GM21529 (cell line): ENCODE data around the gene ZNF346.
A peak's percentile ranks its signal among the peaks of the same experiment; 100 is the strongest.

ENCODE experiments used
- ATAC-seq: cut with Tn5 transposase; IDR thresholded peaks from one replicate; pipeline ENCODE4 v1.9.1; 2021; ENCODE audit not compliant: unreplicated experiment

Gene ZNF346

GRCh38 chr5:177064500-177065277 lies 42.2 kb downstream of the ZNF346 start:
- ATAC-seq = no peak

GRCh38 chr5:177065491-177065890 lies 43.0 kb downstream of the ZNF346 start:
- ATAC-seq = no peak

- ATAC-seq = no peak
Measured at GRCh38 chr5:177066224-177066623, 43.7 kb downstream of the ZNF346 start.

GRCh38 chr5:177067503-177067902 lies 45.0 kb downstream of the ZNF346 start:
- no peak for ATAC-seq

- ATAC-seq = peak; percentile 58
Measured at GRCh38 chr5:177070536-177071191, 48.2 kb downstream of the ZNF346 start.

DNA sequence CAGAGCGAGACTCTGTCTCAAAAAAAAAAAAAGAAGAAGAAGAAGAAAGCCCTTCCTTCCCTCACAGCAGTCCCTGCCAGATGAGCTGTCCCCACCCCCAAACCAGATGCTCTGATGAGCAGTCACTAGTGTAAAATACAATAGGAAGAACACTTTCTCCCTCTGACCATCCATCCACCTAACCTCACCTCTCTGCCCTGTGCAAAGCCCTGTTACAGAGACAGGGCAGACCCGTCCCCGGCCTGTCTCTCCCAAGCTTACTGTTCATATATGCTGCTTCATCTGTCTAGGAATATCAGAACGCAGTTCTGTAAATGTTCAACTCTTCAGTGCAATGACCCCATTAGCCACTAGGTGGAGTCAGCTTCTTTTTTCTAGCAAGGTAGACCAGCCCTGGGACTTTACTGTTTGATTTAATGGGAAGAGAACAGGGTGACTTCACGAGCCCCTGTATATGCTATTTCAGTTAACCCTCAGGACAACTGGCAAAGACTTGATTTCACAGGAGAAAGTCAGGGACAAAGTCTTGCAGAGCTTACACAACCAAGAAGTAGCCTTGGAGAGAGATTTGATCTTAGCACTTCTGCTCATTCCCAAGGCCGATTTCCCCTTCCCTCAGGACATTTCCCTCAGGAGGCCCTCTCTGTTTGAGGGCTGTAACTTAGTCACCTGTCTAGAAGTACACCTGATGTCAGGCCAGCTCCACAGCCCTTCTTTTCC lies 49.3 kb downstream of the ZNF346 start:
- peak; percentile 79 for ATAC-seq

GRCh38 chr5:177077335-177077734 lies 54.8 kb downstream of the ZNF346 start:
- no peak for ATAC-seq

GRCh38 chr5:177079606-177080005 lies 57.1 kb downstream of the ZNF346 start:
- no peak for ATAC-seq

GRCh38 chr5:177080265-177080664 lies 57.8 kb downstream of the ZNF346 start:
- no peak for ATAC-seq

DNA sequence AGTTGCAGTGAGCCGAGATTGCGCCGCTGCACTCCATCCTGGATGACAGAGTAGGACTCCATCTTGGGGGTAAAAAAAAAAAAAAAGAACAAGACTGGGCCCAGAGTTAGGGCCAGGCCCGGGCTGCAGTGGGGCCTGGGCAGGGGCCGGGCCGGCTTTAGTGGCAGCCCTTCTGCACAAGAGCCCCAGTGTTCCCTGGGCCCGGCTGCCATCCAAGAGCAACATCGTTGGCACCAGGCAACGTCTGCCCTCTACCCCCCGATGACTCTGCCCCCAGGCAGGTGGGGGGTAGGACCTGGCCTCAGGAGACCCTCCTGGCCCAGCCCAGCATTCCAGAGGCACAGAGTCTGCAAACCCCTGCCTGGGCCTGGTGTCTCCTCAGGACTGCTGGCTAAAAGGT lies 59.4 kb downstream of the ZNF346 start:
- no peak for ATAC-seq

- ATAC-seq = no peak
Measured at GRCh38 chr5:177083357-177083756, 60.9 kb downstream of the ZNF346 start.

GRCh38 chr5:177084175-177084574 lies 61.7 kb downstream of the ZNF346 start:
- no peak for ATAC-seq

- ATAC-seq = no peak
Measured at GRCh38 chr5:177085985-177086653, 63.6 kb downstream of the ZNF346 start.

DNA sequence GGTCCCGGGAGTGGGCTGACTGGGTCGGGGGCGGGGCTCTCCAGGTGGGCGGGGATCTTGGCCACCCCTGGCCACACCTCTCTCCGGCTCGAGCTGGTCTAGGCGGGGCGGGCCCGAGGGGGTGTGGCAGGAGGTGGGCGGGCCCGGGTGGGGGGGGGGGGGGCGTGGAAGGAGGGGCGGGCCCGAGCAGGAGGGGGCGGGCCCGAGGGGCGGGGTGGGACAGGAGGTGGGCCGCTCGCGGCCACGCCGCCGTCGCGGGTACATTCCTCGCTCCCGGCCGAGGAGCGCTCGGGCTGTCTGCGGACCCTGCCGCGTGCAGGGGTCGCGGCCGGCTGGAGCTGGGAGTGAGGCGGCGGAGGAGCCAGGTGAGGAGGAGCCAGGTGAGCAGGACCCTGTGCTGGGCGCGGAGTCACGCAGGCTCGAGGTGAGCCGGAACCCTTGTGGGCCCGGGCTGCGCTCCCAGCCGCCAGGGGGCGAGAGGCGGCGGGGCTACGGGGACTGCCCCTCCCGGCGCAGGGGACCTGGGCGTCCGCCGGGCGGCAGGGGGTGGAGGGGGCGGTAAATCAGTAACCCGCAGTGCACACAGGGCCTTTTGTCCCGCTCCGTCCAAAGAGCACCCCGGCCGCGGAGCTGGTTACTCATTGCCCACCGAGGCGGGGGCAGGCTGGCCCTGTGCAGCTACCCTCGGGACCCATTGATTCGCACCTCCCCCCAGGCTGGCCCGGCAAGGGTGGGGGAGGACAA lies 64.3 kb downstream of the ZNF346 start, which contains the start of gene FGFR4:
Gene FGFR4 (plus strand): TSS at position 262 of the 744 bp plus-strand sequence. CDS start 2,688 bp downstream, outside the sequence.
- ATAC-seq = peak; percentile 60

GRCh38 chr5:177087398-177088005 lies 65.0 kb downstream of the ZNF346 start:
- no peak for ATAC-seq

GRCh38 chr5:177089127-177089526 lies 66.6 kb downstream of the ZNF346 start:
- no peak for ATAC-seq

DNA sequence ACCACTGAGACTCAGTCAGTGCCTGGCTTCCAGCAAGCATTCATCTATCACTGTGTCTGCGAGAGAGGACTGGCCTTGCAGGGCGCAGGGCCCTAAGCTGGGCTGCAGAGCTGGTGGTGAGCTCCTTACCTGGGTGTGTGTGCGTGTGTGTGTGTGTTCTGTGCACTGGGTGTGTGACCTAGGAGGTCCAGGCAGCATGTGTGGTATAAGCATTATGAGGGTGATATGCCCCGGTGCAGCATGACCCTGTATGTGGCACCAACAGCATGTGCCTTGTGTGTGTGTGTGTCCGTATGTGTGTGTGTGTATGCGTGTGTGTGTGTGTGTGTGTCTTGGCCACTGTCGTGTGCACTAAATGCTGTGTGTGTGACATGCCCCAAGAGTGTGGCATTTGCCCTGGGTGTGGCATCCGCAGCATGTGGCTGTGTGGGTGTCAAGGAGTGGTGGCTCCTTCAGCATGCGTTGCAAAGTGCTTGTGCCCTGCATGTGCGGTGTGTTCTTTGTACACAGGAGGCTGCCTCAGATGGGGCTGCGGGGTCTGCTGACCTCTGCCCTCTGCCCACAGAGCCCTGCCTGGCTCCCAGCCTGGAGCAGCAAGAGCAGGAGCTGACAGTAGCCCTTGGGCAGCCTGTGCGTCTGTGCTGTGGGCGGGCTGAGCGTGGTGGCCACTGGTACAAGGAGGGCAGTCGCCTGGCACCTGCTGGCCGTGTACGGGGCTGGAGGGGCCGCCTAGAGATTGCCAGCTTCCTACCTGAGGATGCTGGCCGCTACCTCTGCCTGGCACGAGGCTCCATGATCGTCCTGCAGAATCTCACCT lies 67.5 kb downstream of the ZNF346 start:
- ATAC-seq = no peak

GRCh38 chr5:177090813-177091212 lies 68.3 kb downstream of the ZNF346 start:
- ATAC-seq = no peak

DNA sequence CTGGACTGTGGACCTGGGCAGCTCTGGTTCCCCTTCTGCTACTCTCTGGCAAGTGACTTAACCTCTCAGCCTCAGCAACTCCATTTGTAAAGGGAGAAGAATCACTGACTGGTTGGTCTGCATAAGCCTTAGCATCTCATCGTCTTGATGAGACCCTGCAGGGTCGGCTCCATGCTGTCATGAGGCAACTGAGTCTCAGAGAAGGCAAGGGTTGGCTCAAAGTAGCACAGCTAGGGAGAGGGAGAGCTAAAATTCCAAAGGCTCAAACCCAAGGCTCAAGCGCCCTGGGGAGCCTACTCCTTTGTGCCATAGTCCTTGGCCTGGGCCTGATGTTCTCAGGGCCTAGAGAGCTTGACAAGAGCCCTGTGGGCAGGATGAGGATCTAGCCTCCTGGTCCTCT lies 68.7 kb downstream of the ZNF346 start:
- ATAC-seq = no peak
